Measurements from ENCODE around the gene TRABD2A.
"Not testable (repeated sequence)": the region's sequence is repeated elsewhere in the genome, so short reads cannot be mapped to it uniquely, and the experiment has no call there.

The TRABD2A gene

DNA sequence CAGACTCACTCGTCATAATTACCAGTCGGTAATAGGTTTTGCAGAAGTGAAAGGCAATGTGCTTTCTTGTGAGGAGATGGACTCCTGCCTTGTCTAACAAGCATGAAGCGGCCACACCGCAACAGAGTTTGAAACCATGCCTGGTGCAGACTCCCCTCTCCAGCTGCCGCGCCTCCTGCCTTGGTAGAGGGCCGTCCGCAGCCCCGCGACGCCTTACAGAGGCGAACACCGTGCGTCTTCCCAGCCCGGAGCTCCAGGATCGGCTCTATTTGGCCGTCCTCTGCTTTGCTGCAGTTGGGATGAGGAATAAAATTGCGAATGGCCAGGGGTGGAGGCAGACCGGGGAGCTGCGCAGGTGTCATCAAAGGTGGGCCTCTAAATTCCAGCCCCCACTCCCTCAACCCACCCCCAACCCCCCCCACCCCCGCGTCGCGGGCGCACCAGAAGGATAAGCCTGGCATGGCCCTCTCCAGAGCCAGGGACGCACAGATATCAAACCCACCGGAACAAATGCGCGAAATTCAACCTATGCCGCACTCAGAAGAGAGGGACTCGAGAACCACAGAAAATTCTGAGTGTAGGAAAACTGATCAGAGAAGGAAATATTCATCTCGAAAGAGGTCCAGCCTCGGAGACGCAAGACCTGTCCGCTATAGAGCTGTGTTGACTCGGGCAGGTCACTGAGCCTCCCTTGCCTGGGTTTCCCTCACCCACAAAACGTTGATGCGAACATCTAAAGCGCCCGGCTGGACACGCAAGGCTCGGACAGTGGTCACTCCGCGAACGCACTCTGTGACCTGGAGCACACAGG lies 1.1 kb downstream of the TRABD2A start:
- no peak overlapping the region for H3K27ac ChIP-seq
- DNase-seq (ENCODE audit: low read depth, low spot score): no peak
- H3K4me3 ChIP-seq: no peak overlapping the region
- no peak overlapping the region for H3K9ac ChIP-seq (ENCODE audit: insufficient read length)
- H3K9me3 ChIP-seq (ENCODE audit: low read depth, low read length): no peaks in the 10 kb centered on the region
- no peaks in the 10 kb centered on the region for H3K36me3 ChIP-seq (ENCODE audit: insufficient read depth, low read length)
- no peak for TF ChIP-seq POLR2AphosphoS5 (IDR thresholded peaks at IDR 0.05; ENCODE audit: borderline replicate concordance, low read depth, low read length)
- TF ChIP-seq FOXP2 (optimal IDR thresholded peaks at IDR 0.05; ENCODE audit: control extremely low read depth, extremely low read length, insufficient read depth): no peak
- no peak for TF ChIP-seq EZH2 (IDR thresholded peaks at IDR 0.05)

DNA sequence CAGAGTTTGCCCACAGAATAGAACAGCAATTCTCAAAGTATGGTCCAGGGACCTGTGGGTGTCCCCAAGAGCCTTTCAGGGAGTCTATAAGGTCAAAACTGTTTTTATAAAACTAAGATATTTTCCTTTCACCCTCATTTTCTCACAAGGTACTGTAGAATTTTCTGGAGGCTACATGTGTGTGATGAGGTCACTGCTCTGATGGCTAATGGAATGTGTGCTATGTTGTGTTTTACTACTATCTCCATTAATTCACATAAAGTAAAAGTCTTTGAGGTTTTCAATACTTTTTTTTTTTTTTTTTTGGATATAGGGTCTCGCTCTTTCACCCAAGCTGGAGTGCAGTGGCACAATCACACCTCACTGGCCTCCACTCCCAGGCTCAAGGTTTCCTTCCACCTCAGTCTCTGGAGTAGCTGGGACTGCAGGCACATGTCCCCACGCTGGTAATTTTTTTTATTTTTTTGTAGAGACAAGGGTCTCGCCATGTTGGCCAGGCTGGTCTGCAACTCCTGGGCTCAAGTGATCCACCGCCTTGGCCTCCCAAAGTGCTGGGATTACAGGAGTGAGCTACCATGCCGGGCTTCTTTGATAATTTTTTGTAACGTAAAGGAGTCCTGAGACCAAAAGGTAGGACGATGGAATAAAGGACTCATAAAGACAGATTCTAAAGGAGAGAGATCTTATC lies 1.8 kb downstream of the TRABD2A start:
- H3K9me3 ChIP-seq (ENCODE audit: low read depth, low read length): no peaks in the 10 kb centered on the region
- TF ChIP-seq POLR2AphosphoS5 (IDR thresholded peaks at IDR 0.05; ENCODE audit: borderline replicate concordance, low read depth, low read length) (no peak), EZH2 (IDR thresholded peaks at IDR 0.05) (no peak), FOXP2 (optimal IDR thresholded peaks at IDR 0.05; ENCODE audit: control extremely low read depth, extremely low read length, insufficient read depth) (no peak)
- H3K27ac ChIP-seq: no peak overlapping the region
- H3K9ac ChIP-seq (ENCODE audit: insufficient read length): no peak overlapping the region
- no peak overlapping the region for H3K4me3 ChIP-seq
- no peaks in the 10 kb centered on the region for H3K36me3 ChIP-seq (ENCODE audit: insufficient read depth, low read length)
- DNase-seq (ENCODE audit: low read depth, low spot score): no peak

DNA sequence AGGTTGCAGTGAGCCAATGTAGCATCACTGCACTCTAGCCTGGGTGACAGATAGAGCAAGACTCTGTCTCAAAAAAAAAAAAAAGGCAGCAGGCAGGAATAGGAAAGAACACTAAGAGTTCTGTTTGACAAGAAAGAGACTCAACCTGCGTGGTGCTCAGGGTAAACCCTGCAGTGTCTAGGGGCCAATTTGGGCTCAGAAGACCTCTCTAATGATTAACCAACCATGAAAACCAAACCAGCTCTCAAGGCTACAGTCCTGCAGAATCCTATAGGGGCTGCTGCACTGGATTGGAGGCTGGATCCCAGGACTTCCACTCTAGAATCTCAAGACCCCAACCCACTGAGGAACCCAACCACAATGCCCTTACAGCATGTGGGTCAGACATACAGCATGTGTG lies 2.4 kb downstream of the TRABD2A start:
- Histone ChIP-seq H3K4me3 (no peak overlapping the region), H3K27ac (no peak overlapping the region), H3K9me3 (ENCODE audit: low read depth, low read length) (no peaks in the 10 kb centered on the region), H3K36me3 (ENCODE audit: insufficient read depth, low read length) (no peaks in the 10 kb centered on the region), H3K9ac (ENCODE audit: insufficient read length) (no peak overlapping the region)
- no peak for DNase-seq (ENCODE audit: low read depth, low spot score)
- TF ChIP-seq EZH2 (IDR thresholded peaks at IDR 0.05) (no peak), POLR2AphosphoS5 (IDR thresholded peaks at IDR 0.05; ENCODE audit: borderline replicate concordance, low read depth, low read length) (no peak), FOXP2 (optimal IDR thresholded peaks at IDR 0.05; ENCODE audit: control extremely low read depth, extremely low read length, insufficient read depth) (no peak)

DNA sequence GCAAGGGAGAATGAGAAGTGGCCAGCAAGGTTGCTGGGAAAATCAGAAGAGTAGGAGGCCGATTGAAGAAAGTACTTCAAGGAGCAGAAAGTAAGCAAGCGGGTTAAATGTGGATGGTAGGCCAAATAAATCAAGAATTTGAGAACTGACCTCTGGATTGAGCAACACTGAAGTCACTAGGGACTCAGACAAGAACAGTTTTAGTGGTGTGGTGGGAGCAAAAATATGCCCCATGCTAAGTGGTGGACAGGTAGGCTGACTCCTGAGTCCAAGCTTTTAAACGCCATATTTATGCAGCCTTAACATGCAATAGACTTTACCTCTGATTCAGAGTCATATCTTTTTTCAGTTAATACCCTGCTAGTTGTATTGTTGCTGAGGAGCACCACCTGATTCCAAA lies 4.5 kb downstream of the TRABD2A start:
- no peak overlapping the region for H3K4me3 ChIP-seq
- H3K9ac ChIP-seq (ENCODE audit: insufficient read length): no peak overlapping the region
- no peaks in the 10 kb centered on the region for H3K9me3 ChIP-seq (ENCODE audit: low read depth, low read length)
- no peak overlapping the region for H3K27ac ChIP-seq
- no peaks in the 10 kb centered on the region for H3K36me3 ChIP-seq (ENCODE audit: insufficient read depth, low read length)
- TF ChIP-seq POLR2AphosphoS5 (IDR thresholded peaks at IDR 0.05; ENCODE audit: borderline replicate concordance, low read depth, low read length) (no peak), FOXP2 (optimal IDR thresholded peaks at IDR 0.05; ENCODE audit: control extremely low read depth, extremely low read length, insufficient read depth) (no peak), EZH2 (IDR thresholded peaks at IDR 0.05) (no peak)
- no peak for DNase-seq (ENCODE audit: low read depth, low spot score)

DNA sequence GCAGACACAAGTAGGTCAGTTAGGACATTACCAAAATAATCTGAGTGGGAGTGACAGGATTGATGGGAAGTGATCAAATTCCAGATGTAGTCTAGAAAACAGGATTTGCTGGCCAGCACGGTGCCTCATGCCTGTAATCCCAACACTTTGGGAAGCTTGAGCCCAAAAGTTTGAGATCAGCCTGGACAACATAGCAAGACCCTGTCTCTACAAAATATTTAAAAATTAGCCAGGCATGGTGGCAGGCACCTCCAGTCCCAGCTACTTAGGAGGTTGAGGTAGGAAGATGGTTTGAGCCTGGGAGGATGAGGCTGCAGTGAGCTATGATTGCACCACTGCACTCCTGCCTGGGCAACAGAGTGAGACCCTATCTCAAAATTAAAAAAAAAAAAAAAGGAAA lies 5.3 kb downstream of the TRABD2A start:
- H3K4me3 ChIP-seq; H3K27ac ChIP-seq; DNase-seq (ENCODE audit: low read depth, low spot score); H3K9me3 ChIP-seq (ENCODE audit: low read depth, low read length); H3K36me3 ChIP-seq (ENCODE audit: insufficient read depth, low read length); H3K9ac ChIP-seq (ENCODE audit: insufficient read length): not testable (repeated sequence)

DNA sequence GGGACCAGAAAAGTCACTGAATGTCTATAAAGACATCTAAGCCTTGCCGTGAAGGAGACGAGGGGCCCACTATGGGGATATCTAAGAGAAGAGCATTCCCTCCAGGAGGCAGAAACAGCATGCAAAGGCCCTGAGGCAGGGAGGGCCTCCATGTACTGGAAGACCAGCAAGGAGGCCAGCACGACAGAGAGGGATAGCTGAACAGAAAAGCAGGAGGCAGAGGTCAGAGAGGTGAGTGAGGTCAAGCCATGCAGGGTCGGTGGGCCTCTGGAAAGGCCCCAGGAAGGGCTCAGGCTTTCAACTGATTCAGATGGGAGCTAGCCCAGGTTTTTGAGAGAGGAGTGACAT lies 5.7 kb downstream of the TRABD2A start:
- Histone ChIP-seq H3K9me3 (ENCODE audit: low read depth, low read length) (no peaks in the 10 kb centered on the region), H3K36me3 (ENCODE audit: insufficient read depth, low read length) (no peaks in the 10 kb centered on the region), H3K4me3 (no peak overlapping the region), H3K9ac (ENCODE audit: insufficient read length) (no peak overlapping the region), H3K27ac (no peak overlapping the region)
- DNase-seq (ENCODE audit: low read depth, low spot score): no peak
- no peak for TF ChIP-seq EZH2 (IDR thresholded peaks at IDR 0.05)
- TF ChIP-seq POLR2AphosphoS5 (IDR thresholded peaks at IDR 0.05; ENCODE audit: borderline replicate concordance, low read depth, low read length): no peak
- no peak for TF ChIP-seq FOXP2 (optimal IDR thresholded peaks at IDR 0.05; ENCODE audit: control extremely low read depth, extremely low read length, insufficient read depth)

DNA sequence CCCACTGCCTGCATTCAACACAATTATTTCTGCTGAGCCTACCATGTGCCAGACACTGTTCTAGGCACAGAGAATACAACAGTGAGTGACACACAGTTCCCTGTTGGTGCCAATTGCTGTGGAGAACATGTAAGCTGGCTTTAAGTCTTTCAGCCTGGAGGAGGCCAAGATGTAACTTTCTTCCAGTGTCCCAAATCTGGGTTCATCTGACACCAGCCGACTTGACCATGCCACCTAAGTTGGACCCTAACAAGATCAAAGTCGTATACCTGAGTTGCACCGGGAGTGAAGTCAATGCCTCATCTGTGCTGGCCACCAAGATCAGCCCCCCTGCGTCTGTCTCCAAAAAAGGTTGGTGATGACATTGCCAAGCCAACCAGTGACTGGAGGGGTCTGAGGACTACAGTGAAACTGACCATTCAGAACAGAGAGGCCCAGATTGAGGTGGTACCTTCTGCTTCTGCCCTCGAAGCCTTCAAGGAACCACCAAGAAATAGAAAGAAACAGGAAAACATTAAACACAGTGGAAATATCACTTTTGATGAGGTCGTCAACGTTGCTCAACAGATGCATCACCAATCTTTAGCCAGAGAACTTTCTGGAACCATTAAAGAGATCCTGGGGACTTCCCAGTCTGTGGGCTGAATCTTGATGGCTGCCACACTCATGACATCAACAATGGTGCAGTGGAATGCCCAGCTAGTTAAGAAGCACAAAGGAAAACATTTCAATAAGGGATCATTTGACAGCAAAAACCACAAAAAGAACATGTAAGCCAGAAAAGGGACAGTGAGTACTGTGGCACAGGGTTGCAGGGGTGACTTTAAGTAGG lies 6.3 kb downstream of the TRABD2A start:
- no peak for DNase-seq (ENCODE audit: low read depth, low spot score)
- Histone ChIP-seq H3K36me3 (ENCODE audit: insufficient read depth, low read length) (no peaks in the 10 kb centered on the region), H3K27ac (no peak overlapping the region), H3K9me3 (ENCODE audit: low read depth, low read length) (no peaks in the 10 kb centered on the region), H3K9ac (ENCODE audit: insufficient read length) (no peak overlapping the region), H3K4me3 (no peak overlapping the region)
- TF ChIP-seq POLR2AphosphoS5 (IDR thresholded peaks at IDR 0.05; ENCODE audit: borderline replicate concordance, low read depth, low read length): no peak
- no peak for TF ChIP-seq EZH2 (IDR thresholded peaks at IDR 0.05)
- TF ChIP-seq FOXP2 (optimal IDR thresholded peaks at IDR 0.05; ENCODE audit: control extremely low read depth, extremely low read length, insufficient read depth): no peak

DNA sequence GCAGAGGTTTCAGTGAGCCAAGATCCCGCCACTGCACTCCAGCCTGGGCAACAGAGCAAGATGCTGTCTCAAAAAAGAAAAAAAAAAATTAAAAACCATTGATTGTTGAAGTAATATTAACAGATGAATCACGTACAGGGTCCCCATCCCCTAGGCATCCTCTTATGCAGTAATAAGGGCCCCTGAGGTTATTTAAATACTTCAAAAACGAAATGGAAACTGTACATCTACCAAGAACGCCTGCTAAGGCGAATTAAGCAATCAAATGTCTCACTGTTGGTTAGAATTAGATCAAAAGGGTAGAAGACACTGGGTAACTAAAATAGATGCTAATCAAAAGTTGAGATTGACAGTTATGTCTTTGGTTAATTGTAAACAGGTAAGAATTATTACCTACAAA lies 7.5 kb downstream of the TRABD2A start:
- TF ChIP-seq POLR2AphosphoS5 (IDR thresholded peaks at IDR 0.05; ENCODE audit: borderline replicate concordance, low read depth, low read length) (no peak), EZH2 (IDR thresholded peaks at IDR 0.05) (no peak), FOXP2 (optimal IDR thresholded peaks at IDR 0.05; ENCODE audit: control extremely low read depth, extremely low read length, insufficient read depth) (no peak)
- DNase-seq (ENCODE audit: low read depth, low spot score): no peak
- H3K36me3 ChIP-seq (ENCODE audit: insufficient read depth, low read length): no peaks in the 10 kb centered on the region
- H3K9me3 ChIP-seq (ENCODE audit: low read depth, low read length): no peaks in the 10 kb centered on the region
- no peak overlapping the region for H3K9ac ChIP-seq (ENCODE audit: insufficient read length)
- H3K4me3 ChIP-seq: no peak overlapping the region
- H3K27ac ChIP-seq: no peak overlapping the region

DNA sequence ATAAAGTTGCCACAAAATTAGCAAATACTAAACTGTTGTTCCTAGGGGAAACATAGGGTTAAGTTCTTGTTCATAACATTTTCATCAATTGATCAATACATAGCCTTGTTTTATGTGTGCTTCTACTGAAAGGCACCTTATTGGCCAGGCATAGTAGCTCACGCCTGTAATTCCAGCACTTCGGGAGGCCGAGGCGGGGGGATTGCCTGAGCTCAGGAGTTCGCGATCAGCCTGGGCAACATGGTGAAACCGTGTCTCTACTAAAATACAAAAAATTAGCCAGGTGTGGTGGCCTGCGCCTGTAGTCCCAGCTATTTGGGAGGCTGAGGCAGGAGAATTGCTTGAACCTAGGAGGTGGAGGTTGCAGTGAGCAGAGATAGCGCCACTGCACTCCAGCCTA lies 8.2 kb downstream of the TRABD2A start:
- H3K9ac ChIP-seq (ENCODE audit: insufficient read length); DNase-seq (ENCODE audit: low read depth, low spot score); H3K9me3 ChIP-seq (ENCODE audit: low read depth, low read length); H3K27ac ChIP-seq; H3K36me3 ChIP-seq (ENCODE audit: insufficient read depth, low read length); H3K4me3 ChIP-seq: not testable (repeated sequence)
